Subcutaneous abdominal adipose tissue (tissue), 5 donors: ENCODE measurements around the gene CNST.
A peak's percentile ranks its signal among the peaks of the same experiment; 100 is the strongest.

Experiments used
- H3K27ac ChIP-seq: one replicate; pipeline ENCODE4 v1.7.0; 2013; ENCODE audit warnings: low read depth, mild to moderate bottlenecking, inconsistent platforms, low read length, moderate library complexity
- H3K27me3 ChIP-seq, 5 donors: one replicate each; pipeline ENCODE4 v1.7.0; 2013; ENCODE audit warnings: low read length in 5 of 5, inconsistent platforms in 1 of 5; ENCODE audit not compliant: control insufficient read depth in 5 of 5, insufficient read depth in 4 of 5
- H3K36me3 ChIP-seq, 5 donors: one replicate each; pipeline ENCODE4 v1.7.0; 2013; ENCODE audit warnings: low read length in 5 of 5; ENCODE audit not compliant: control insufficient read depth in 5 of 5, insufficient read depth in 5 of 5
- H3K4me1 ChIP-seq, 5 donors: one replicate each; pipeline ENCODE4 v1.7.0; 2013; ENCODE audit warnings: low read length in 5 of 5, mild to moderate bottlenecking in 3 of 5, moderate library complexity in 1 of 5; ENCODE audit not compliant: control insufficient read depth in 5 of 5, insufficient read depth in 5 of 5
- H3K4me3 ChIP-seq, 5 donors: one replicate each; pipeline ENCODE4 v1.7.0; 2013; ENCODE audit warnings: low read length in 5 of 5, low read depth in 1 of 5
- H3K9ac ChIP-seq, 5 donors: one replicate each; pipeline ENCODE4 v1.7.0; 2013; ENCODE audit warnings: low read length in 5 of 5, mild to moderate bottlenecking in 4 of 5, moderate library complexity in 3 of 5
- H3K9me3 ChIP-seq, 5 donors: one replicate each; pipeline ENCODE4 v1.7.0; 2013; ENCODE audit warnings: low read length in 5 of 5; ENCODE audit not compliant: control insufficient read depth in 5 of 5
- donor health status: healthy.
- donor health status: healthy.
- donor health status: healthy.
- donor health status: healthy.
- donor health status: healthy.

Gene CNST

DNA sequence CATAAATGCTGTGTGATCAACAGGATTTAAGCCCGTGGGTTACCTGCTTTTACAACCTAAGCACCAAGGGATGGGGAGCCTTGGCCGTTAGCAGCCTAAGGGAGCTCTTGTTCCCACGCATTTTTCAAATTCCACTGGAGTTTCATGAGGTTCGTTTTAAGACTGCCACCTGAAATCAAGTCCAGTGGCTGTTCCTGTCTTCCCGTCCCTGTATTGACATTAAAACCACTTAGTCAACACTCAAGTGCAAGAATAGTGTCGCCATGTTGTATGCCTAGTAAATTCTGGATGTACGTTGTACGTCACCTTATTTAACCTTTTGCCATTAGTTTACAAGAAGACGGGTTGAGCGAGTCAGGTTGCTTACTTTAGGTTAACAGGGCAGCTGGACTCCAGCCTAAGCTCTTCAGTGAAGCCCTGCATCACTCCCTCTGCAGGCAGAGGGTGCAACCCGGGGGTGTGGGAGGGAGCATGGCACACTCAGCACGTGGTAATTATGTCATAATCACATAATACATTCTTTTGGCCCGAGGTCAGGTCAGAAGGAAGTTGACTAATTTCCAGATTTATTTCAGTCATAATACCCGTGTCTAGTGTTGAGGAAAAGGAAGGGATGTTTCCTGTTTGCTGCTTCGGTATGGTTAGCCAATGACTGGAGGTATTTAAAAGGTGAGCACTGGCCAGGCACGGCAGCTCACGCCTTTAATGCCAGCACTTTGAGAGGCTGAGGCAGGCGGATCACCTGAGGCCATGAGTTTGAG lies 42.5 kb downstream of the CNST start:
- no peaks in the 10 kb centered on the region for H3K27me3 ChIP-seq
- no peaks in the 10 kb centered on the region for H3K9me3 ChIP-seq
- no peaks in the 10 kb centered on the region for H3K36me3 ChIP-seq
- H3K4me3 ChIP-seq: peak overlapping the region in 1 of 5 donors; percentile 31
- H3K4me1 ChIP-seq: peaks cover 4 to 40% (median 34%) of the 10 kb centered on the region in 5 donors
- peak overlapping the region in 2 of 5 donors; percentile 12 to 44 for H3K9ac ChIP-seq
- H3K27ac ChIP-seq: peak overlapping the region; percentile 80

DNA sequence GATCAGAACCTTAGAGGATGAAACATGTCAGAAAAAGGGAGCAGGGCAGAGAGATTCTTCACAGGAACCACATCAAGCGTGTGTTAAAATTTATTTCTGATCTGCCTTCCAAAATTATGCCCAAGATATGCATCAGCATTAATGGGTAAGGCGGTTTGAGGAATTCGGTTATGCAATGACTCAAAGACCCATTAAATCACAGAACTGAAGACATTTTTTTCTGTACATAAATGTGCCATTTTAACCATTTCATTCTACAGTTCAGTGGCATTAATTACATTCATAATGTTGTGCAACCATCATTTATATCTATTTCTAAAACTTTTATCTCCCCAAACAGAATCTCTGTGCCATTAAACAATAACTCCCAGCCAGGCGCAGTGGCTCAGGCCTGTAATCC lies 43.4 kb downstream of the CNST start:
- H3K9ac ChIP-seq: no peak overlapping the region
- peaks cover 4 to 40% (median 34%) of the 10 kb centered on the region in 5 donors for H3K4me1 ChIP-seq
- no peaks in the 10 kb centered on the region for H3K36me3 ChIP-seq
- no peaks in the 10 kb centered on the region for H3K9me3 ChIP-seq
- H3K27ac ChIP-seq: peak overlapping the region; percentile 78
- H3K4me3 ChIP-seq: peak overlapping the region in 1 of 5 donors; percentile 10
- no peaks in the 10 kb centered on the region for H3K27me3 ChIP-seq

DNA sequence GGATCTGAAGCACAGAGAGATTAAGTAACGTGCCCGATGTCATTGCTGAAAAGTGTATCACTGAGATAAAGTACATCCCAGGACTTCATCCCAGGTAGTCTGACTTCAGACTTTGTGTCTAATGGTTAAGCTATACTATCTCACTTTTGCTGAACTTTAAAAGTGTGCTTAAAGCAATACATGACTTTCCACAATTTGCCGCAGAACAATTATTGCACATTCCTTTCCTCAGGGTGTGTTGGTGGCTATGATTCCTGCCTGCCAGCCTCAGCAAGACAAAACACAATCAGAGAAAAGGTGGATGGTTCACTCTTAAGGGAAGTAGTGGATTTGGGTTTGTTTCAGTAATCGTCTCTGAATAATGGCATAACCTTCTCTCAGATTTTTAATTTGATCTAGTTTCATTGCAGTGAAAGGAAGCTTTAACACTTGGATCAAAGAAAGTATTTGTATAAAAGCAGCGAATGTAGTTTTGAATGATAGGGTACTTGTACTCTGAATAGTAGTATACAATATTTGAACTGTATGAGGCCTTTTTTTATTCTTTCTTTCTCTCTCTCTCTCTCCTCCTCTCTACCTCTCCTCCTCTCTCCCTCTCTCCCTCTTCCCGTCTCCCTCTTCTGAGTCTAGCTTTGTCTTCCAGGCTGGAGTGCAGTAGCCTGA lies 47.0 kb downstream of the CNST start:
- no peak overlapping the region for H3K4me3 ChIP-seq
- no peak overlapping the region for H3K27ac ChIP-seq
- H3K9me3 ChIP-seq: no peaks in the 10 kb centered on the region
- no peak overlapping the region for H3K9ac ChIP-seq
- H3K4me1 ChIP-seq: peaks cover 4 to 43% (median 40%) of the 10 kb centered on the region in 5 donors
- no peaks in the 10 kb centered on the region for H3K36me3 ChIP-seq
- H3K27me3 ChIP-seq: no peaks in the 10 kb centered on the region

DNA sequence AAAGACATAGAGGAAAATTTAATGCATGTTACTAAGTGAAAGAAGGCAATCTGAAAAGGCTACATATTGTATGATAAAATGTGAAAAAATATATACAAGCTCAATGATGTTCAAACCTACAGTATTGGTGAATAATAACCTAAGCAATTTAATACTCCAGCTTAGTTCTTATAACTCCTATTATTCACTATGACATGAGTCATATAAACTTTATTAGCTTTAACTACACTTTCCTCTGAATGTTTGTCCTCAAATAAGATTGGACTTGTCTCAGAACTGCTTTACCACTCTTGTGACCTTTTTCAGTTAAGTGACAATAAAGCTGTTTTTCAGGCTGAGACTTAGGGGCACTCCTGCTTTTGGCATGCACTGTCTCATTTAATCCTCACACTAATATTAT lies 50.9 kb downstream of the CNST start:
- Histone ChIP-seq H3K9me3 (no peaks in the 10 kb centered on the region), H3K27me3 (no peaks in the 10 kb centered on the region), H3K4me3 (no peak overlapping the region), H3K9ac (no peak overlapping the region), H3K36me3 (peaks cover 0 to 6% (median 3%) of the 10 kb centered on the region in 5 donors), H3K4me1 (peaks cover 0 to 14% (median 4%) of the 10 kb centered on the region in 5 donors), H3K27ac (no peak overlapping the region)

DNA sequence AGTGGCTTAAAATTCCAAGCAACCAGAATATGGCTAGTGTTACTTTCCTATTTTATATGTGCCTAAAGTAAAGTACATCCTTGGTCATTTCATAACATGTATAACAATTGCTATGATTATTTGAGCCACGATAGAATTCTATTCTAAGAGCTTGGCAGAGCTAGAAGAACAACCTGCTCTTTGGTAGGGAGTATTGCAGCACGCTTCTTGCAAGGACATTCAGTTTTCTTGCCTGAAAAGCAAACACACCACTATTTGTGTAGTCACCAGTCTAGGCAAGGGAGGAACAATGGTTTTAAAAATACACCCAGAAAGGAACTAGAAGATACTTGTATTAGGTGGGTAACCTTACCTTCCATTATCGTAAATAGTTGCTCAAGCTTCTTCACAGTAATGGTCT lies 51.5 kb downstream of the CNST start:
- Histone ChIP-seq H3K27ac (no peak overlapping the region), H3K4me3 (no peak overlapping the region)

DNA sequence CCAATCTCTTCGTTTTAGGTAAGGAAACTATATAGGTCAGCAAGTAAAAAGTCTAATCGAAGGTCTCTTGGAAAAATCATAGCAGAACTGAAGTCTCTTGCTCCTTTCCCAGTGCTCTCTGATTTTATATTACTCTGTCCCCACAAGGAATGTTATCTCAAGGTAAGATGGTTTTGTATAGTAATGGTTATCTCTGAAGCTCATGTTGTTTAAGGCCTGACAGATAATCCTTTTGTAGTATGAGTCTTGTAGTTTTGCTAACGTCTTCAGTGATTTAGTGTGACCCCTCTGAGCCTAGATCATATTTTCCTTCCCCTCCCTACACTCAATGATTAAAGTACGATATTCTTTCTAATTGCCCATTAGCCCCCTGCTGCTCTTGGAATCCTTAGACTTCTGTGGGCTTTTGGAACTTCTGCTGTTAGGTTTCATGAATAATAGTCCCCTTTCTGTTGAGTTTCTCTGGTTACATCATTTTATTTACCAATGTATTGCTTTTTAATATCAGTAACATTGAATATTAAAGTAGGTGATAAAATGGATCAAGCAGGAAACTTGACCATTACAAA lies 52.1 kb downstream of the CNST start:
- Histone ChIP-seq H3K27me3 (no peaks in the 10 kb centered on the region), H3K27ac (no peak overlapping the region), H3K4me3 (no peak overlapping the region), H3K36me3 (peaks cover 0 to 10% (median 5%) of the 10 kb centered on the region in 5 donors), H3K9me3 (no peaks in the 10 kb centered on the region), H3K9ac (no peak overlapping the region), H3K4me1 (peaks cover 0 to 10% (median 3%) of the 10 kb centered on the region in 5 donors)

More for the DNA sequence above, 51.5 kb downstream of the CNST start:
- Histone ChIP-seq H3K27me3 (no peaks in the 10 kb centered on the region), H3K4me1 (peaks cover 0 to 10% (median 3%) of the 10 kb centered on the region in 5 donors), H3K9me3 (no peaks in the 10 kb centered on the region), H3K36me3 (peaks cover 0 to 10% (median 5%) of the 10 kb centered on the region in 5 donors), H3K9ac (no peak overlapping the region)

DNA sequence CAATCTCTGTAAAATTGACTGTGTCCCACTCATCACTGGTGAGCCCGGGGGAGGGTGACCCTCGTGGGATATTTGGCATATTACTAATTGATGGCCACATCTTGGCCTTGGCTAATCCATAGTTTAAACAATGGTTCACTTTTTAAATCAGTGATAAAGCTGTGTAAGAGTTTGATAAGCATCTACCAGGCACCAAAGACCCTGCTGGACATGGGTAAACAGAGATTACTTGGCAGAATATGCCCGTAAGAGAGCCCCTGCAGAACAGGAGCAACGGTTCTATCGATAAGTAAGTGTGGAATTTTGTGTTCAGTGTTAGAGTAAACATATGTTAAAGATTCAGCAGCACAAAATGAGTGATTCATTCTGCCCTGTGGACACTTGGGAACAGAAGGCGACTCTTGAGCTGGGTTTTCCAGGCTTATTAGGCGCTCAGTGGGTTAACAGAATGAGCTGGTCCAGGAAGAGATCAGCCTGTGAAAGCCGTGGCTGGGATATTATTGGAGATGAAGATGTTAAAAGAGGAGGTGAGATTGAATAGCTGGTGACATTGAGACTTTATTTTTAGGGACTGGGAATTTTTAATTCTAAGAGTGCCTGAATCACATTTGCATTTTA lies 55.9 kb downstream of the CNST start:
- no peak overlapping the region for H3K9ac ChIP-seq
- H3K36me3 ChIP-seq: peaks cover 4 to 18% (median 6%) of the 10 kb centered on the region in 5 donors
- H3K27me3 ChIP-seq: no peaks in the 10 kb centered on the region
- H3K4me3 ChIP-seq: no peak overlapping the region
- no peaks in the 10 kb centered on the region for H3K9me3 ChIP-seq
- H3K27ac ChIP-seq: no peak overlapping the region
- H3K4me1 ChIP-seq: peaks cover 0 to 15% (median 4%) of the 10 kb centered on the region in 5 donors

DNA sequence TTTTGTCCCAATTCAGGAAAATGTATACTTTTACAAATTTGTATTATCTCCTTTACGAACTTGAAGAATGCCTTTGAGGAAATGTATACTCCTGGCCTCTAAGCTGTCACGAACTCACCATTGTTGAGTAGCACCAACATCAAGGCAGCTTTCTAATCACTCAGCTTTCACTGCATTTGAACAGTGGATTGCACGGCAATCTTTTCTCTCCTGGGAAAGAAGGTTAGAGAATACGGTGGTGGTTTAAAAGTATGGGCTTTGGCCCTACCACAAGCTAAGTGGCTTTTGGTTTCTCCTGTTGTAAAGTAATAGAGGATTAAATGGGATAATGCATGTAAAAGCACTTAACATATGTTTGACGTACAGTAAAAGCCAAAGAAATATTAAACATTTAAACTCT lies 57.8 kb downstream of the CNST start:
- Histone ChIP-seq H3K9me3 (no peaks in the 10 kb centered on the region), H3K27ac (no peak overlapping the region), H3K4me1 (peaks cover 0 to 11% (median 6%) of the 10 kb centered on the region in 5 donors), H3K9ac (no peak overlapping the region), H3K4me3 (no peak overlapping the region), H3K27me3 (no peaks in the 10 kb centered on the region), H3K36me3 (peaks cover 5 to 22% (median 9%) of the 10 kb centered on the region in 5 donors)

DNA sequence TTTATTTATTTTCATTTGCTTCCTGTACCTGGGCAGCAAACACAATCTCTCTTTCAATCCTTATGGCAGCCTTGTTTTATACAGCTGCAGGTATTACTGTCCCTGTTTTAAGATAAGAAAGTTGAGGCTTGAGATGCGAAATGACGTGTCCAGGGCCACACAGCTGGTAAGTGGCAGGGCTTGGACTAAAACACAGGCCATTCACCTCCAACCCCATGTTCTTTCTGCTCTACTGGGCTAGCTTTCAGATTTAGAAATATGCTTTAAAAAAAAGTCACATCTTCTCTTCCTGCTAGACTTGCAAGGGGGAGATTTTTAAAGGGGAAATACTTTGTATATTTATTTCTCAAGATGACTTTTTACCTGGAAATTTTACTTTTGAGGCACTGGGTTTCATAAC lies 62.8 kb downstream of the CNST start:
- Histone ChIP-seq H3K4me3 (no peak overlapping the region), H3K4me1 (peaks cover 0 to 22% (median 20%) of the 10 kb centered on the region in 5 donors), H3K9ac (no peak overlapping the region), H3K36me3 (peaks cover 3 to 22% (median 7%) of the 10 kb centered on the region in 5 donors), H3K27me3 (no peaks in the 10 kb centered on the region), H3K9me3 (no peaks in the 10 kb centered on the region), H3K27ac (no peak overlapping the region)
